Smooth muscle cell (in vitro differentiated cells): Measurements from ENCODE around the gene FRS3. TPM values are rescaled to one million over a fixed set of nuclear protein-coding genes. Genes with fewer than 3 reads are reported as not detected.
"Not testable (repeated sequence)": the region's sequence is repeated elsewhere in the genome, so short reads cannot be mapped to it uniquely, and the experiment has no call there.

Experiments used
- DNase-seq: peaks from one replicate; lab custom pipeline; 2025; ENCODE audit not compliant: unreplicated experiment; lab: John Stamatoyannopoulos, UW
- H2AFZ ChIP-seq: fragments of 200-600 bp; sonication (generic); 2 replicates; pipeline ENCODE4 v1.6.0; 2016; ENCODE audit warnings: antibody characterized with exemption, low read depth, mild to moderate bottlenecking
- H3F3A ChIP-seq: fragments of 200-600 bp; sonication (generic); 2 replicates; pipeline ENCODE4 v1.6.0; 2017; ENCODE audit warnings: antibody characterized with exemption, low read depth
- H3K27ac ChIP-seq: fragments of 200-600 bp; sonication (generic); 2 replicates; pipeline ENCODE4 v1.5.1; 2016; ENCODE audit warnings: low read depth, mild to moderate bottlenecking
- H3K27me3 ChIP-seq: fragments of 200-600 bp; sonication (generic); 2 replicates; pipeline ENCODE4 v1.6.1; 2016; ENCODE audit warnings: low read depth, mild to moderate bottlenecking
- H3K36me3 ChIP-seq: fragments of 200-600 bp; sonication (generic); 2 replicates; pipeline ENCODE4 v1.5.1; 2016; ENCODE audit warnings: low read depth
- H3K4me1 ChIP-seq: fragments of 200-600 bp; sonication (generic); 2 replicates; pipeline ENCODE4 v1.5.1; 2016; ENCODE audit warnings: low read depth
- H3K4me2 ChIP-seq: fragments of 200-600 bp; sonication (generic); 2 replicates; pipeline ENCODE4 v1.6.0; 2016; ENCODE audit warnings: mild to moderate bottlenecking
- H3K4me3 ChIP-seq: fragments of 200-600 bp; sonication (generic); 2 replicates; pipeline ENCODE4 v1.5.1; 2016; ENCODE audit warnings: mild to moderate bottlenecking
- H3K79me2 ChIP-seq: fragments of 200-600 bp; sonication (generic); 2 replicates; pipeline ENCODE4 v1.6.0; 2016; ENCODE audit warnings: low read depth, mild to moderate bottlenecking
- H3K9ac ChIP-seq: fragments of 200-600 bp; sonication (generic); 2 replicates; pipeline ENCODE4 v1.6.0; 2016; ENCODE audit warnings: low read depth
- H3K9me3 ChIP-seq: fragments of 200-600 bp; sonication (generic); replicated peaks from 2 replicates; pipeline ENCODE4 v1.5.1; 2016; ENCODE audit warnings: low read depth
- H4K20me1 ChIP-seq: fragments of 200-600 bp; sonication (generic); 2 replicates; pipeline ENCODE4 v1.6.0; 2016; ENCODE audit warnings: low read depth
- CTCF ChIP-seq: fragments of 200-600 bp; sonication (generic); IDR thresholded peaks from 2 replicates; pipeline ENCODE4 v1.5.1; 2017; ENCODE audit warnings: borderline replicate concordance, mild to moderate bottlenecking, antibody characterized with exemption; ENCODE audit not compliant: insufficient read depth, poor library complexity, severe bottlenecking
- WGBS: methylation state at CpG from one replicate; pipeline ENCODE4 v1.1.7; 2016; ENCODE audit warnings: low lambda C conversion rate; 5-methylcytosine and 5-hydroxymethylcytosine counted together
- polyA plus RNA-seq: library from polyadenylated mRNA; unstranded; fragments of >200 nt; fragmentation: Nextera tagmentation; extraction: Ambion mirVana; gene quantifications from 2 replicates; pipeline ENCODE4 v1.2.1, GENCODE V29; 2016
- total RNA-seq: library from RNA; depleted of rRNA; stranded (reverse); fragments of >200 nt; gene quantifications from 2 replicates; pipeline ENCODE4 v1.2.3, GENCODE V29; 2014

The FRS3 gene
- total and polyA plus RNA-seq, 2 experiments from 2014 or later: 3.1 to 6.4 TPM

GRCh38 chr6:41815587-41815986 lies 35.9 kb upstream of the FRS3 start:
- H3K27me3 ChIP-seq: no peaks in the 10 kb centered on the region
- no peak overlapping the region for H2AFZ ChIP-seq
- no peak overlapping the region for H3K27ac ChIP-seq
- no peak overlapping the region for H3K4me3 ChIP-seq
- H3K9me3 ChIP-seq: no peaks in the 10 kb centered on the region
- H4K20me1 ChIP-seq: no peaks in the 10 kb centered on the region
- DNase-seq: no peak
- H3K79me2 ChIP-seq: no peaks in the 10 kb centered on the region
- no peaks in the 10 kb centered on the region for H3K36me3 ChIP-seq
- H3K4me2 ChIP-seq: no peak overlapping the region
- H3K4me1 ChIP-seq: no peaks in the 10 kb centered on the region
- H3K9ac ChIP-seq: no peak overlapping the region
- no peaks in the 10 kb centered on the region for H3F3A ChIP-seq
- no peak for TF ChIP-seq CTCF
- WGBS: 84% methylated on average over 1 of the region's 1 CpG

GRCh38 chr6:41814629-41815028 lies 34.9 kb upstream of the FRS3 start:
- H3K27me3 ChIP-seq: no peaks in the 10 kb centered on the region
- 91% methylated on average over 4 of the region's 4 CpGs for WGBS

GRCh38 chr6:41813956-41814355 lies 34.3 kb upstream of the FRS3 start:
- Histone ChIP-seq H3K27ac (no peak overlapping the region), H3K36me3 (no peaks in the 10 kb centered on the region), H3K4me1 (no peaks in the 10 kb centered on the region), H3K27me3 (no peaks in the 10 kb centered on the region), H2AFZ (no peak overlapping the region), H3F3A (no peaks in the 10 kb centered on the region), H3K4me3 (no peak overlapping the region), H3K9ac (no peak overlapping the region), H4K20me1 (no peaks in the 10 kb centered on the region), H3K79me2 (no peaks in the 10 kb centered on the region), H3K4me2 (no peak overlapping the region), H3K9me3 (no peaks in the 10 kb centered on the region)
- TF ChIP-seq CTCF: no peak
- DNase-seq: no peak
- WGBS: 95% methylated on average over 2 of the region's 2 CpGs

More at GRCh38 chr6:41814629-41815028, 34.9 kb upstream of the FRS3 start:
- Histone ChIP-seq H3K9me3 (no peaks in the 10 kb centered on the region), H3K9ac (no peak overlapping the region), H4K20me1 (no peaks in the 10 kb centered on the region), H3K27ac (no peak overlapping the region), H3K36me3 (no peaks in the 10 kb centered on the region), H3K4me2 (no peak overlapping the region), H2AFZ (no peak overlapping the region), H3F3A (no peaks in the 10 kb centered on the region), H3K4me3 (no peak overlapping the region), H3K4me1 (no peaks in the 10 kb centered on the region), H3K79me2 (no peaks in the 10 kb centered on the region)
- no peak for TF ChIP-seq CTCF
- no peak for DNase-seq

- no peak overlapping the region for H3K4me3 ChIP-seq
- H2AFZ ChIP-seq: no peak overlapping the region
- no peaks in the 10 kb centered on the region for H3F3A ChIP-seq
- H4K20me1 ChIP-seq: no peaks in the 10 kb centered on the region
- H3K9me3 ChIP-seq: no peaks in the 10 kb centered on the region
- no peaks in the 10 kb centered on the region for H3K79me2 ChIP-seq
- no peak for DNase-seq
- H3K36me3 ChIP-seq: no peaks in the 10 kb centered on the region
- no peaks in the 10 kb centered on the region for H3K27me3 ChIP-seq
- no peaks in the 10 kb centered on the region for H3K4me1 ChIP-seq
- 91% methylated on average over 2 of the region's 2 CpGs for WGBS
- H3K4me2 ChIP-seq: no peak overlapping the region
- H3K27ac ChIP-seq: no peak overlapping the region
- no peak for TF ChIP-seq CTCF
- H3K9ac ChIP-seq: no peak overlapping the region
Measured at GRCh38 chr6:41813469-41813868, 33.8 kb upstream of the FRS3 start.

GRCh38 chr6:41811946-41812345 lies 32.2 kb upstream of the FRS3 start:
- H3F3A ChIP-seq, H3K27me3 ChIP-seq, H3K4me2 ChIP-seq, H3K9ac ChIP-seq, H2AFZ ChIP-seq, H3K4me3 ChIP-seq, H3K79me2 ChIP-seq, H3K4me1 ChIP-seq, H3K9me3 ChIP-seq, H3K36me3 ChIP-seq, H3K27ac ChIP-seq, H4K20me1 ChIP-seq, DNase-seq: not testable (repeated sequence)
- WGBS: 98% methylated on average over 13 of the region's 13 CpGs
